ENCODE measurements around the gene ITPK1.
A peak's percentile ranks its signal among the peaks of the same experiment; 100 is the strongest.
"Not testable (repeated sequence)": the region's sequence is repeated elsewhere in the genome, so short reads cannot be mapped to it uniquely, and the experiment has no call there.

Gene ITPK1

DNA sequence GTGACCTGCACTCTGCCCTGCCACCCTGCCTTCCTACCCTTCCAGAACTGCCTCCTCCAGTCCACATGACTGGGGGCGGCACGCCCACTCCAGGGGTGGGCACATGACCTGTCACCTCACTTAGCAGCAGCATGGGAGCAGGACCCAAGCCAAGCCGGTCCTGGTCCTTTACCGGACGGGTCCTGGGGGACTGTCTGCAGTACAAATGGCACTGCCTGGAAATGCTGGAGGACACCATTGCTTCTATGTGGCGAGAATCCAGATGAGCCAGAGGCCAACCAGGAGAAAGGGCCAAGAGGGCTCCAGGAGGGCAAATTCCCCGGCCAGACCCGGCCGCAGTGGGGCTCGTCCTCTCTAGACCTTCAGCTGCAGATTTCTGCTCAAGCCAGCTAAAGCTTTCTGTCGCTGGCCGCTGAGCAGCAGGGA, 33.1 kb downstream of the ITPK1 start:
- no peak for DNase-seq

DNA sequence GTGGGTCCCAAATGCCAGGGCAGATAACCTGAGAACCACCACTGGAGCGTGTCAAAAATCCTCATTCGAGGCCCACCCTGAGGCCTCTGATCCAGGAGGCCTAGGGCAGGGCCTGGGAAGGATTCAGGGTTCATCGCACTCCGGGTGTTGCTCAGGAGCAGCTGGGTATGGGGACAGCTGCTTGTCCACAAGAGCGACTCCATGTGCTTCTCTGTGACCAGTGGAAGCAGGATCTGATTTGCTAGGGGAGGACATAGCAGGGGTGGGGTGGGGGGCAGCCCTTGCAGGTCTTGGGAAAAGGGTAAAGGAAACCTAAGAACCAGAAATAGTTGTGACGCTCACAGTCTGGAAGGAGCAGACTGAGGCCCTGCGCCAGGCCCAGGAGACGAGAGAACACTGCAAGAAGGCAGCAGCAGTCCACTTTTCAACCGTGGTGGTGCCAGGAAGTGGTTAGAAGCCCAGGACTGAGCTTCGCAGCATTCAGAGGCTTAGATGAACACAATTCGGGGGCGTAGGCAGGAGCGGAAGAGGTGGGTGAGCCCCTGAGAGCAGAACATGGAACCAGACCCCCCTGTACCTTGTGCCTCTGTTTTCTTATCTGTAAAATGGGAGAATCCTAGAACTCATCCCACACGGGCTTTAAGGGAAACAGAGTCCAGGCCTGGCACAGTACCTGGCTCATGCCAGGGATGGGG, 33.7 kb downstream of the ITPK1 start:
- peak; percentile 67 for DNase-seq

DNA sequence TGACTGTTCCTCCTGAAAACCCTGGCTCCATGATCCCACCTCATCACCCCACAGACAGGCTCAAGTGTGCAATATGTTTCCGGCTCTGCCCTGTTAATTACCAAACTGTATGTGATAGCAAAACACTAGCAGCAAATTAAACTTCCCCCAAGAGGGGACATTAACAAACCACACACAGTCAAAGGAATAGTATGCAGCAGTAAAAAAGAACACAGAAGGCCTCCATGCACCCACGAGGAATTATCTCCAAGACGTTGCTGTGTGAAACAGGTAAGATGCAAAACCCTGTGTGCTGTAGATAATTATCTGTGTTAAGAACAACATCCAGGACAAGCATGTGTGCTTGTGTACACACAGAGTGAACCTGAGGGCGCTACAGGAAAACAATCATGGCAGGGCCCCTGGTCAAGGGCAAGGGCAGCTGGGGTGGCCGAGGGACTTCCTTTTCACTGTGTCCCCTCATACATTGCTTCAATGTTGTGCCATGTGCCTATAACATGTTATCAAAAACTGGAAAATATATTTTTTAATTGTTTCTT, 35.8 kb downstream of the ITPK1 start:
- DNase-seq, result no peak

DNA sequence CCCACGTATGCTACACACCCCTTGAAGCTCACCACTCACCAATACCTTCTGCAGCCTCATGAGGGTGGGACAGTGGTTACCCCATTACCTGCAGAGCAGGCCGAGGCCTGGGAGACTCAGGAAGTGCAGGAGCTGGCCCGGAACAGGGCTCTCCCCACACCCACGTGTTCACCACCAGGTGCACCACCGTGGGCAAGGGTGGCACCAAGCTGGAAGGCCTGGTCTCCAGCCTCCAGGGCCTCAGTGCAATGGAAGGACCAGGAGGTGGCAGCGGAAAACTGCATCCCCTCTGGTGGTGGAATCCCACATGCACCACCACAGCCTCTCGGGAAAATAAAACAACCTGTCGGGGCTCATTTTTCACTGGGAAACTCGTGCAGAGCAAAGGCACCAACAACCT, 36.4 kb downstream of the ITPK1 start:
- DNase-seq, result no peak

DNA sequence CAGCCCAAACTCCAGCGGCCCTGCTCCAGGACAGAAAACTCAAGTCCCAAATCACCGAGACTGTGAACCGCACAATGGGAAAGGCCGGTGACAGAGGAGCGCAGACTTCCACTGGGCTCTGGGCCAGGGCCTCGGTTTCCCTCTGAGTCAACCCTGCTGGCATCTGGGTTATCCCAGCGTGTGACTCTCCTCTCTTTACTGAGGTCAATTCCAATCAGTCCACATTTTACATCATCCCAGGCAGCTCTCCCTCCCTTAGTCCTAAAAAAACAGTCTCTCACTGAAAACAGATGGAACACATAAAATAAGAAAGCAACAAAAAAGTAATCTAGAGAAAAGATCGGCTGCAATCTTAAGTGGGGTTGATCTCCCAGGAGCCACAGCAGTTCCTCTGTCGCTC, 36.9 kb downstream of the ITPK1 start:
- no peak for DNase-seq

DNA sequence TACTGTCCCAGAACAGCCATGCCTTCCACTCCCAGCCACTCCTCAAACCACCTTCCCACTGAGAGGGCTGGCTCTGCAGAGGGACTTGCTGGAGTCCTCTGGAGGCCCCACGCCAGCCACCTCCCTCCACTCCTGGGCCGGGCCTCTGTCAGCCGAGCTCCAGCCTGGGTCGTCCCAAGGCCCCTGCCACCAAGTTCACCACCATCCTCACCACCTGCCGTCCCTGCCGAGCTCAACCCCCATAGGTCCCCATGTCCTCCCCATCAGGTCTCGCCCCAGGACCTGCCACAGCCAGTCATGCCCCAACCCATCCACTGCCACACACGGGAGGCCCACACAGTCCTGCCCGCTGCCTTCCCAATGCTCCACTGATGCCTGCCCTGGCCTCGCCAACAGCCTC, 39.0 kb downstream of the ITPK1 start:
- no peak for DNase-seq

DNA sequence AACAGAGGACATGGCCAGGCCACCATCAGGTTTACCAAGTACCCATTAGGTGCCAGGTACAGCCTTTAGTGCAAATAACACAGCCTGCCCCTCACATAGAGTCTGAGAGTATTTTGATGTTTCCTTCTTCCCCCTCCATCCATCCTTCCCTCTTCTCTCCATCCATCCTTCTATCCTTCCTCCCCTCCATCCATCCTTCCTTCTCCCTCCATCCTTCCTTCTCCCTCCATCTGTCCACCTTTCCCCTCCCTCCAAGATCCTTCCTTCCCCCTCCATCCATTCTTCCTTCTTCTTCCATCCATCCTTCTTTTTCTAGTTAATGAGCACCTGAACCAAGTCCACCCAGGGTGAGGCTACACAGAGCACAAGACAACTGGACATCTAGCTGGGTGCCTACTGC, 39.8 kb downstream of the ITPK1 start:
- no peak for DNase-seq

DNA sequence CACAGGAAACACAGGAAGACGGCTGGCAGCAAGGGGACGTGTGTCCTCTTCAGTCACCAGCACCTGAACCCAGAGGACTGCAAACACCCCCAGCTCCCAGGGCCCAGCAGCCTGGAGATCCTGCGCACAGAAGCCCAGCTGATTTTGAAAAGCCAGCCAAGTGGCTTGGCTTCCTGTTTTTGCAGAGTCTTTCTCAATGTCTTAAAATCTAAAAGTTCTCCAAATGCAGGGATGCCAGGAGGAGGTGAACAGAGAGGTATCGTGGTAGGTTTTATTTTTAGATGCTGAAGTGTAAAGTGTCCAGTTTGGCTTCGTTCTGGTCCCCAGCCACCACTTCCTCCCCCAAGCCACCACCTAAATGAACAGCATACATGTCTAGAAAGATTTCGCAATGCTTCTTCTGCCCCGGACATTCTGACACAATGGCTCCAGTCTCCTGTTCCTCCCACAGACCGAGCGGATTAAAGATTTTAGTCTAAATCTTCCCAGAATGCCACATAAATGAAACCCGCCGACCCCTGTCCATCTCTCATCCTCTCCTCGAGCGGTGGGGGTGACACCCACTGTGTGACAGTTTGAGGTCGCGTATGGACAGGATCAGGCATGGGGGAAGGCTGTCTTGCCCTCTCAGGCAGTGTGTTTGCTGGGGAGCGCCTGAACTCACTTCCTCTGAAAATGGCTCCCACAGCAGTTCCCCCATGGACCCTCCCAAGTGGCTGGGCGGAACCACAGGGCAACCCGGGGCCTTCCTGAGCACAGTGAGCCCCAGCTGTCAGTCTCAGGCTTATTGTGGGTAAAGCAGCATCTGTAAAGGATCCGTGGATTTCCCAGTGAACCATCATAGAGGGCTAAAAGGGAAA, 41.6 kb downstream of the ITPK1 start:
- DNase-seq, result no peak

DNA sequence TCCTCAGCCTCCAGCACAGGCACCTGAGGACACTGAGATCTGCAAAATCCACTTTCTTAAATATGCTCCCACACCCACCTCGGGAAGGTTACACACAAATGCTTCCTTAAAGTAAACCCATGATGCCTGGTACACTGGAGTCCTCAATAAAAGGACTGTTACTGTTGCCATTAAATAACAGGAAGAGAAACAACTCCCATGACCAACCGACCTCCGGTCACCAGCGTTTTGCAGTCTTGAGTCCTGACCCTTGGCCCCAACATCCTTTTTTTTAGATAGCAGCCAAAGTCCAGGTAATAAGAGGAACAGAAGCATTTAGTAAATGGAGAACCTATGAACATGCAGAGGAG, 42.4 kb downstream of the ITPK1 start:
- DNase-seq, result no peak

DNA sequence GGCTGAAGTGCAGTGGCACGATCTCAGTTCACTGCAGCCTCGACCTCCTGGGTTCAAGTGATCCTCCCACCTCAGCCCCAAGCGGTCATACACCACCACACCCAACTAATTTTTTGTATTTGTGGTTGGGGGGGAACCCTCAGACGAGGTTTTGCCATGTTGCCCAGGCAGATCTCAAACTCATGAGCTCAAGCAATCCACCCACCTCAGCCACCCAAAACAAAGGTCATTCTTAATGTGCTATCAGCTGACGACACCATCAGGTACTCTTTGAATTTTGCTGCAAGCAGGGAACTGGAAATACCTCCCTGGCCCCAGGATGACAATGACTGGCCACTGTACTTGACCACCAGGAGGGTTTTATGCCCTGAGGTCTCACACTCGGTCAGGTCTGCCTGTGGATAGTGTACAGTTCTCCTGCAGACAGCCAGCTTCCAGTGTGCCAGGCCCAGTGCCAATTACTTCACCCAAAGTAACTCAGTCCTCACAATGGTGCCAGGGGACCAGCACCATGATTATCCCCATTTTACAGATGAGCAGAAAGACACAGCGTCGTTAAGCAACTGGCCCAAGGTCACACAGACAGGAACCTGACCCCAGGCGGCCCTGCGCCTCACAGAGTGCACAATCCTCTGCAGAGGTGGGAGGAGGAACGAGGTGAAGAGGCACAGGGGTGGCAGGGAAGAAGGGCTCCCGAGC, 42.9 kb downstream of the ITPK1 start:
- DNase-seq, result no peak

DNA sequence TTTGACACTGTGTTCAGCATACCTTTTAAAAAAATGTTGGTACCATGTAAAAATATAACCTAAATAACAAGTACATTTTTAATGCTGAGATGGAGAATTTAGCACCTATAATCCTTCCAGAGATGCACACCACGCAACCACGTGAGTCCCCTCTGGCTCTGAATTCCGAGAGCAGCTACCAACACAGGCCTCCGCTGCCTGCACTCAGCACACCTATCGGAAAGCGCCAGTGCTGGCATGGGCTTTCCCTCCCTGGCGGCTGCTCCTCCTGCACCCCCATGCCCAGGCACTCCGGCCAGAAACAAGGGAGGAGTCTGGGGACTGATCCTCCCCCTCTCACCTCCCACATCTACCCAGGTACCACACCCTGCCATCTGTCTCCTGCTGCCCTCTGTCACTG, 47.0 kb downstream of the ITPK1 start:
- DNase-seq, result no peak

DNA sequence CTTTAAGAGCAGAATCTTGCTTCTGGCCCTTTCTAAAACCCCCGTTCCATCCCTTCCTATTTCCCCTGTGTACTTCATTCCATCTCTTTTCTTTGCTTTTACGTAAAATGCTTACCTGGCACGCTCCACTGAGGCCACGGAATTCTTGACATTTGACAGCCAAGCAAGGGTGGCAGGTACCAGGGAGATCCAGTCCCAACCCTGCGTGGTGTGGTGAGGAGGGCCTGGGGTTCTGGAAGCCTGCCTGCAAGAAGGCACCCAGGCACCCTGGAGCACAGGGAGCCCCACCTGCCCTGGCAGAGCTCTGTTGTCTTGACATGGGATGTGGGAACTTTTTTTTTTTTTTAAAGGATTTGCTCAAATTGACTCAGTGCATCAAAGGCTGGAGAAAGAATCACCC, 48.6 kb downstream of the ITPK1 start:
- DNase-seq, result no peak

DNA sequence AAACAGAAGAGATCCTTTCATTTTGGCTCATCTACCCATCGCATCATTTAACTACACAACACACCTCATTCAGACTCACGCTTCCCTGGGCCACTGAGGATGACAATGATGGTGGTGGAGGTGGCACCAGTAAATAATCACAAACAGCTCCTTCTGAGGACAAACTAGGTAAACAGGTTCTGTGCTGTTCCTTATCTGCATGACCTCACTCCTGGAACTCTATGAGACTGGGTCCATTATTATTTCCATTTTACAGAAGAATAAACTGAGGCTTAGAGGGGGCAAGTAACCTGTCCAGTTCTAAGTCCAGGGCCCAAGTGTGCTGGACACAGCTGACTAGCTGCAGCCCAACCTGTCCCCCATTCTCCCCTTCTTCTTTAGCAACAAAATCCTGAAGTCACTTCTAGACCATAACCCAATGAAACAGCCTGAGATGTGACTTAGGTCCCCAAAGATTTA, 50.4 kb downstream of the ITPK1 start:
- DNase-seq, result no peak

DNA sequence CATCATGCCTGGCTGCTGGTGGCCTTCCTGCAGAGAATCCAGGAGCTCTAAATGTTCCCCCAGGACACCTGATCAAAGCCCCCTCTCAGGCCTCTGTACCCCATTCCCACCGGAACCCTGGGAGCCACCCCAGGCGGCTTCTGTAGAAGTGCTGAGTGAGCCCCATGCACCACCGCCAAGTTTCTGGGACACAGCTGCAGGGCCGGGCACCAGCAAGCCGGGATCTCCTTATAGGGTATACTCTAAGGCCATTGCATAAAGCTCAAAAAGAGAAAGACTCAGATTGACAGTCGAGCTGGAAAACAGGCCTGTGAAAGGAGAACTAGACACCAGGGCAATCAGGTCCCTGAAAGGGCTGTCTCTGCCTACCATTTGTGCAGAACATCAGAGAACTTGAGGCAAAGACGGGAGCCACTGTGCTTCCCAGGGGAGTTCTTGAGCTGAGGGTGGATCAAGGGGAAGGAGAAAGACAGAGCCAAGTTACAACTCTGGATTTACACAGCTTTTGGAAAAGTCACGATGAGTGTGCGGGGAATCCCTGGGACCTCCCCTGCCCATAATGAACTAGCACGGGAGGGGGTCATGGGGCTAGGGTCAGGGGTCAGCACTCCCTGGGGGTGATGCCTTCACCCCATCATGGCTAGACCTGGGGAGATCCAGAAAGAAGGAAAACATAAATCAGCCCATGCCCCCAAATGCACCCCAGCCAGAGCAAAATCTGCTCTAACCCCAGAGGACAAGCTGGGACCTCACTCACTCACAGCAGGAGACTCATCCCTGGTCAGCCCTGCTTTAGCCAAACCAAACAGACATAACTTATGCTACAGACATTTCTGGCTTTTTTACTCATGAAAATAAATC, 51.1 kb downstream of the ITPK1 start:
- no peak for DNase-seq

DNA sequence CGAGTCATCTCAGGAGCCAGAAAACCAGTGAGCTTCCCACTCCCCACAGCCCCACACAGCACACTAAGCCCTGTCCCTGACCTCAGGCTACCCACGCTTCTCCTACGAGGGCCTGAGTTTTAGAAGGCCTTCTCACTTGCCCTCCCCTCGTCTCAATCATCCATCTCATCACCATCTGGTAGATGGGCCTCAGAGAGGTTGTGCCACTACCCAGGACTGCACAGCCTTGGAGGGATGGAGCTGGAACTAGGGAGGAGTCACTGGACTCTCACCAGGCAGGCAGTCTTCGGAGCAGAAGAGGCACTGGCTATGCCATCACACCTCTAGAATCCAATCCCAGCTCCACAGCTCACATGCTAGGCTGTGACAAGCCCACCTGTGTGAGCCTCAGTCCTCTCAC, 52.3 kb downstream of the ITPK1 start:
- no peak for DNase-seq

DNA sequence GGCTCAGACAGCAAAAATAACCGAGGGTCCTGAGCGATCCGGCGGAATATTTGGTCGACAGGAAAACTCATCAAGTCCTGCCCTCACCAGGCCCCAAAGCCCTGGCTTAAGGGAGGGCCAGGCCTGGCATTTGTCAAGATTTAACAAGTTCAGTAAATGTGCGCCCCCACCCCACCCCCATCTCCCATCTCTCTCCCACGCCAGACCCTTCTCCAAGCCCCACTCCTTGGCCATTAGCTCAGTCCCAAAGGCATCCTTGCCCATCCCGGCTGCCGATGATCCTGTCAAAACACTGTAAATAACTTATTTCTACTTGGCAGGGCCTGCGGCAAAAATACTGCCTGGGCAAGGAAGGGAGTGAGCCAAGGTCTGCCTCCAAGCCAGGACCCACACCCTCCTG, 52.8 kb downstream of the ITPK1 start:
- no peak for DNase-seq

DNA sequence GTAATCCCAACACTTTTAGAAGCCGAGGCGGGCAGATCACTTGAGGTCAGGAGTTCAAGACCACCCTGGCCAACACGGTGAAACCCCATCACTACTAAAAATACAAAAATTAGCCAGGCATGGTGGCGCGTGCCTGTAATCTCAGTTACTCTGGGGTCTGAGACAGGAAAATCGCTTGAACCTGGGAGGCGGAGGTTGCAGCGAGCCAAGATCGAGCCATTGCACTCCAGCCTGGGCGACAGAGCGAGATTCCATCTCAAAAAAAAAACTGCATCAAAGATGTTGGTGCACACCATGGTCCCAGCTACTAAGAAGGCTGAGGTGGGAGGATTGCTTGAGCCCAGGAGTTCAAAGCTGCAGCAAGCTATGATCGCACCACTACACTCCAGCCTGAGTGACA, 53.7 kb downstream of the ITPK1 start:
- not testable (repeated sequence) for DNase-seq

DNA sequence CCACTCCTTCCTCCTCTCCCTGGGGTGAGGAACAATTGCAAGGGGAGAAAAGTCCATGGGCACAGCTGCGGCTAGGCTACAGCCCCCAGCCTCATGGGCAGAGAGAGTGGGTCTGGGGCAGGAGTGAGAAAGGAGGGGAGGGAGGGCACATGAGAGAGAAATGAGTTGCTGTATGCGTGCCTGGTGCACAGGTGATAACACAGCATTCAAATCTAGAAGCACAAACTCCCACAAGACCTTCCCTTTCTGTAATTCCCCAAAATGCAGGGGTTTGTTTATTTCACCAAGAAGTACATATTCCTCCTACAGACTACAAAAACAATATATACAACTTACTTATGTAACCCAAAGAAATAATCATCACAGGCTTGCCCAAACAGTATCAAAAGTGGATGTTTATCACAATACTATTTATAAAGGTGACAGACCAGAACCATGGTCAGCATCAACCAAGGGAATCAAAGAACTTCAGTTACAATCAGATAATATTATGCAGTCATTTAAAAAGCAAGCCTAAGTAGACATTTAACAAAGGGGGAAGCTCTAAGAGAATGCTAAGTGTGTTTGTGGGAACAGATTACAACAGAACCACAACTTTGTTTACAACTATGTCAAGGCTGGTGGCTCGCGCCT, 54.2 kb downstream of the ITPK1 start:
- DNase-seq, result no peak

DNA sequence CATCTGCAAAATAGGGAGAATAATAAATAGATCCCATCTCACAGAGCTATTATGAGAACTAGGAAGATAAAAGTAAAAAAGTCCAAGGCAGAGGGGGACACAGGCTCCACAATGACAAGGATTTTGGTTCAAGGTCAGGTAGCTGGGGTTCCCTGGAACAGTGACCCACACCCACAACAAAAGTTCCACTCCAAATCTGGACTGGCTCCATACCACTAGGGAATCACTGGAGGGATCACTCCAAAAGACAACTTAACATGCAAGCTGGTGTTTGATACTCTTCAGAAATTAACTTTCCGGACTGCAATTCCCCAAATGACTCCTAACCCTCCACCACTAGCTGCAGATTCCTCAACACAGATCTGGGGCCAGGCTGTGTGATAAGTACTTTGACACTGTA, 54.9 kb downstream of the ITPK1 start:
- no peak for DNase-seq

DNA sequence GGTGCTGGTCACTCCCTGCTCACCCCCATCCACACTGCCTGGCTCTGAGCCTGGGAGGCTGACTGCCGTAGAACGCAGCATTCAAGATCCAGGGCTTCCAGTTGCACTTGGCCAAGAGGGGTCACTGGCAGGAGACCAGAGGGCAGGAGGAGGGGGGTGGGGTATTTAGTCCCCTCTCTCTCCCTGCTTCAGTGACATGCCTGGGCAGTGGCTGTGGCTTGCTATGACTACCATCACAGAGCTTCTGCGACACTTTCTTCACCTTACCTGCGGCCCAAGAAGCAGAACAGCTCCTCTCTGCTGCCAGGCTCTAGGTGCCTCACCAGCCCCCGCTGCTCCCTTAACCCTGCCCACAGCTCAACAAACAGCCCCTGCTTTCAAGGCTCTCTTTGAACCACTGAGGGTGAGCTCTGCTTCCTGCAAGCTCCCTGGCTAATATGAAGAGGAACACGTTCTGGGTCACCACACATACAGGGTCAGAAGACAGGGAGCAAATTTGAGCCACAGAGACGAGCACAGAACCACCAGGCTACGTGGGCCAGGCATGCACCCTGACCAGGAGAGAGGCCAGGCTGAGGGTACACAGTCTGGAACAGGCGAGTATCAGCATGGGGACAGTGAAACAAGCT, 55.7 kb downstream of the ITPK1 start:
- no peak for DNase-seq

DNA sequence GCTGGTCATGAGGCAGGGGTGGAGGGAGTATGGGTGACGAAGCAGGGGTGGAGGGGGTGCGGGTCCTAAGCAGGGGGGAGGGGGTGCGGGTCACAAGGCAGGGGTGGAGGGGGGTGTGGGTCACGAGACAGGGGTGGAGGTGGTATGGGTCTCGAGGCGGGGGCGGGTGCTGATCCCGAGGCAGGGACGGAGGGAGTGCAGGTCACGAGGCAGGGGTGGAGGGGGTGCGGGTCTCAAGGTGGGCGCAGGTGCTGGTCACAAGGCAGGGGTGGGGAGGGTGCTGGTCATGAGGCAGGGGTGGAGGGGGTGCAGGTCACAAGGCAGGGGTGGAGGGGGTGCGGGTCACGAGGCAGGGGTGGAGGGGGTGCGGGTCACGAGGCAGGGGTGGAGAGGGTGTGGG, 56.5 kb downstream of the ITPK1 start:
- DNase-seq, result no peak

Data from activated effector memory CD4-positive, alpha-beta T cell treated with anti-CD3 and anti-CD28 coated beads, Interleukin-2, amount 50 U/mL, for 16 hours (primary cell).